Vagina (tissue), 2 donors: Measurements from ENCODE around the gene MED13L.

Experiments used
- POLR2A ChIP-seq, 2 donors: fragments of 450-650 bp; IDR thresholded peaks; one replicate each; pipeline ENCODE4 v1.6.1; 2017; ENCODE audit warnings: antibody characterized with exemption in 2 of 2, mild to moderate bottlenecking in 2 of 2, moderate library complexity in 2 of 2
- POLR2AphosphoS5 ChIP-seq, 2 donors: sonication (generic); formaldehyde crosslinking; IDR thresholded peaks; one replicate each; pipeline ENCODE4 v1.9.0; 2017; ENCODE audit warnings: antibody characterized with exemption in 2 of 2, mild to moderate bottlenecking in 2 of 2, low read depth in 1 of 2; ENCODE audit not compliant: insufficient read depth in 1 of 2
- TF ChIP-seq, protein P1 (sequence below), 3 experiments: fragments of 450-650 bp in 2 of 3; fragments of 200-600 bp in 1 of 3; sonication (generic) in 1 of 3; IDR thresholded peaks; one replicate each; pipeline ENCODE4 v1.5.1; 2017 to 2019; ENCODE audit warnings: antibody characterized with exemption in 3 of 3, mild to moderate bottlenecking in 2 of 3, moderate library complexity in 2 of 3

DNA sequence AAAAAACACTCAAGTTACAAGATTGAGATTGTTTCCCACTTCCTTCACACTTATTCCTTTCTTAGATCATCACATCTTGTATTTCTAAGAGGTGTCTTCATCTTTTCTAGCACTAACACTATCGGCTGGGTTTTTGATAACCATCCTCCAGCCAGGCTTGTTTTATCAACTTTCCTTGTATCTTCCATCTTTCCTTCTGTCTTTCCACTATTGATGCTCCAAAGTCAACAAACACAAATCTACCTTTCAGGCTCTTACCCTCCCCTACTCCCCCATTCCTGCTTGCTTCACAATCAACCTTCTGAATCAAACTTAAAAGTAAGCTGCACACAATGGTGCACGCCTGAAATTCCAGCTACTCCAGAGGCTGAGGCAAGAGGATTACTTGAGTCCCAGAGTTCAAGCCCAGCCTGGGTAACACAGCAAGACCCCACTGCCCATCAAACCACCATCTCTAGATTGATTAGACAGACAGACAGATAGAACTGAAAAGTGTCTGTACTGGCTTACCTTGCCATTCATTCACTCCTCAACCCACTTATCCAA, 12.9 kb downstream of the MED13L start:
- TF ChIP-seq, protein P1, sequence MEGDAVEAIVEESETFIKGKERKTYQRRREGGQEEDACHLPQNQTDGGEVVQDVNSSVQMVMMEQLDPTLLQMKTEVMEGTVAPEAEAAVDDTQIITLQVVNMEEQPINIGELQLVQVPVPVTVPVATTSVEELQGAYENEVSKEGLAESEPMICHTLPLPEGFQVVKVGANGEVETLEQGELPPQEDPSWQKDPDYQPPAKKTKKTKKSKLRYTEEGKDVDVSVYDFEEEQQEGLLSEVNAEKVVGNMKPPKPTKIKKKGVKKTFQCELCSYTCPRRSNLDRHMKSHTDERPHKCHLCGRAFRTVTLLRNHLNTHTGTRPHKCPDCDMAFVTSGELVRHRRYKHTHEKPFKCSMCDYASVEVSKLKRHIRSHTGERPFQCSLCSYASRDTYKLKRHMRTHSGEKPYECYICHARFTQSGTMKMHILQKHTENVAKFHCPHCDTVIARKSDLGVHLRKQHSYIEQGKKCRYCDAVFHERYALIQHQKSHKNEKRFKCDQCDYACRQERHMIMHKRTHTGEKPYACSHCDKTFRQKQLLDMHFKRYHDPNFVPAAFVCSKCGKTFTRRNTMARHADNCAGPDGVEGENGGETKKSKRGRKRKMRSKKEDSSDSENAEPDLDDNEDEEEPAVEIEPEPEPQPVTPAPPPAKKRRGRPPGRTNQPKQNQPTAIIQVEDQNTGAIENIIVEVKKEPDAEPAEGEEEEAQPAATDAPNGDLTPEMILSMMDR (IDR thresholded peaks at IDR 0.05): no peak
- TF ChIP-seq POLR2A (IDR thresholded peaks at IDR 0.05) (no peak), POLR2AphosphoS5 (IDR thresholded peaks at IDR 0.05; ENCODE audit: insufficient read depth in 1 of 2, low read depth in 1 of 2) (no peak)
